Testis (tissue), 2 donors: ENCODE results near the gene TRAPPC10.
"Not testable (repeated sequence)": the region's sequence is repeated elsewhere in the genome, so short reads cannot be mapped to it uniquely, and the experiment has no call there.

ENCODE experiments used
- POLR2A ChIP-seq: fragments of 450-650 bp; IDR thresholded peaks from one replicate; pipeline ENCODE4 v1.6.1; 2017; ENCODE audit warnings: antibody characterized with exemption, mild to moderate bottlenecking, moderate library complexity
- TF ChIP-seq, protein P1 (sequence below), 3 experiments: fragments of 450-650 bp in 2 of 3; fragments of 200-600 bp in 1 of 3; sonication (generic) in 1 of 3; IDR thresholded peaks; one replicate each; pipeline ENCODE4 v1.5.1; 2016 to 2019; ENCODE audit warnings: antibody characterized with exemption in 3 of 3, mild to moderate bottlenecking in 2 of 3, moderate library complexity in 1 of 3

DNA sequence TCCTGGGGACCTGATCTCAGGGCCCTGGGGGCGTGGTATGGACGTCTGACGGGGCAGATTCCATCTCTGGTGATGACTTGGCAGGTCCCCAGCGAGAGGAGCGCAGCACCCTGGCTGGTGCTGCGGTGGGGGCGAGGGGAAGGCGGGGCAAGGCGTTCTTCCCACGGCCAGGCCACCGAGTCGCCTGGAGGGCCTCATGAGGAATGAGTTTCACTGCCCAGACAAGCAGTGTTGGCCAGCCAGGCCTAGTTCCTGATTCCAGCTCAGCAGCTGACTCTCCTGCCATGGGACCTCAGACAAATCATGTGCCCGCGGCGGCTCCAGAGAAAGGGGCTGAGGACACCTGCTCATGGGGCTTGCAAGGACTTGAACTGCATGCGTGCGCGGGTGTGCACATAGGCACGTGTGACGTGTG lies 142.7 kb downstream of the TRAPPC10 start:
- TF ChIP-seq POLR2A = not testable (repeated sequence)
- TF ChIP-seq, protein P1, sequence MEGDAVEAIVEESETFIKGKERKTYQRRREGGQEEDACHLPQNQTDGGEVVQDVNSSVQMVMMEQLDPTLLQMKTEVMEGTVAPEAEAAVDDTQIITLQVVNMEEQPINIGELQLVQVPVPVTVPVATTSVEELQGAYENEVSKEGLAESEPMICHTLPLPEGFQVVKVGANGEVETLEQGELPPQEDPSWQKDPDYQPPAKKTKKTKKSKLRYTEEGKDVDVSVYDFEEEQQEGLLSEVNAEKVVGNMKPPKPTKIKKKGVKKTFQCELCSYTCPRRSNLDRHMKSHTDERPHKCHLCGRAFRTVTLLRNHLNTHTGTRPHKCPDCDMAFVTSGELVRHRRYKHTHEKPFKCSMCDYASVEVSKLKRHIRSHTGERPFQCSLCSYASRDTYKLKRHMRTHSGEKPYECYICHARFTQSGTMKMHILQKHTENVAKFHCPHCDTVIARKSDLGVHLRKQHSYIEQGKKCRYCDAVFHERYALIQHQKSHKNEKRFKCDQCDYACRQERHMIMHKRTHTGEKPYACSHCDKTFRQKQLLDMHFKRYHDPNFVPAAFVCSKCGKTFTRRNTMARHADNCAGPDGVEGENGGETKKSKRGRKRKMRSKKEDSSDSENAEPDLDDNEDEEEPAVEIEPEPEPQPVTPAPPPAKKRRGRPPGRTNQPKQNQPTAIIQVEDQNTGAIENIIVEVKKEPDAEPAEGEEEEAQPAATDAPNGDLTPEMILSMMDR (IDR thresholded peaks at IDR 0.05) = not testable (repeated sequence)
